ENCODE results near the gene GRID2IP.
"Not testable (repeated sequence)": the region's sequence is repeated elsewhere in the genome, so short reads cannot be mapped to it uniquely, and the experiment has no call there.

The GRID2IP gene

GRCh38 chr7:6576867-6577368 lies 25.7 kb upstream of the GRID2IP start:
- H3K27me3 ChIP-seq (ENCODE audit: control insufficient read depth, insufficient read depth, low read length); H3K9me3 ChIP-seq (replicated peaks; ENCODE audit: low read length); H3K36me3 ChIP-seq (ENCODE audit: insufficient read depth, low read length); H3K4me1 ChIP-seq (ENCODE audit: control insufficient read depth, insufficient read depth, low read length): not testable (repeated sequence)
- H3K9ac ChIP-seq (ENCODE audit: low read depth, low read length) = peak overlapping the region; percentile 98
- H3K4me3 ChIP-seq (ENCODE audit: low read length) = peak overlapping the region; percentile 96
- peak overlapping the region; percentile 90 for H3K4me2 ChIP-seq (ENCODE audit: low read length)

- Histone ChIP-seq H3K4me2 (ENCODE audit: low read length) (peak overlapping the region; percentile 90), H3K36me3 (ENCODE audit: insufficient read depth, low read length) (peaks cover 2% of the 10 kb centered on the region), H3K9ac (ENCODE audit: low read depth, low read length) (no peak overlapping the region), H3K27me3 (ENCODE audit: control insufficient read depth, insufficient read depth, low read length) (no peaks in the 10 kb centered on the region), H3K4me1 (ENCODE audit: control insufficient read depth, insufficient read depth, low read length) (peaks cover 6% of the 10 kb centered on the region), H3K4me3 (ENCODE audit: low read length) (peak overlapping the region; percentile 33), H3K9me3 (replicated peaks; ENCODE audit: low read length) (no peaks in the 10 kb centered on the region)
These were observed 25.0 kb upstream of the GRID2IP start for GRCh38 chr7:6576024-6576866.

- H3K4me2 ChIP-seq (ENCODE audit: low read length) = no peak overlapping the region
- H3K9me3 ChIP-seq (replicated peaks; ENCODE audit: low read length) = no peaks in the 10 kb centered on the region
- no peaks in the 10 kb centered on the region for H3K27me3 ChIP-seq (ENCODE audit: control insufficient read depth, insufficient read depth, low read length)
- H3K36me3 ChIP-seq (ENCODE audit: insufficient read depth, low read length) = peaks cover 2% of the 10 kb centered on the region
- H3K4me3 ChIP-seq (ENCODE audit: low read length) = no peak overlapping the region
- no peak overlapping the region for H3K9ac ChIP-seq (ENCODE audit: low read depth, low read length)
- H3K4me1 ChIP-seq (ENCODE audit: control insufficient read depth, insufficient read depth, low read length) = peaks cover 6% of the 10 kb centered on the region
These were observed 24.2 kb upstream of the GRID2IP start for GRCh38 chr7:6575281-6576023.

GRCh38 chr7:6571160-6571779 lies 20.0 kb upstream of the GRID2IP start:
- Histone ChIP-seq H3K4me1 (ENCODE audit: control insufficient read depth, insufficient read depth, low read length) (peaks cover under 1% of the 10 kb centered on the region), H3K4me3 (ENCODE audit: low read length) (no peak overlapping the region), H3K9ac (ENCODE audit: low read depth, low read length) (no peak overlapping the region), H3K9me3 (replicated peaks; ENCODE audit: low read length) (no peaks in the 10 kb centered on the region), H3K4me2 (ENCODE audit: low read length) (no peak overlapping the region), H3K27me3 (ENCODE audit: control insufficient read depth, insufficient read depth, low read length) (no peaks in the 10 kb centered on the region), H3K36me3 (ENCODE audit: insufficient read depth, low read length) (no peaks in the 10 kb centered on the region)

- Histone ChIP-seq H3K4me3 (ENCODE audit: low read length) (no peak overlapping the region), H3K27me3 (ENCODE audit: control insufficient read depth, insufficient read depth, low read length) (no peaks in the 10 kb centered on the region), H3K36me3 (ENCODE audit: insufficient read depth, low read length) (no peaks in the 10 kb centered on the region), H3K9me3 (replicated peaks; ENCODE audit: low read length) (no peaks in the 10 kb centered on the region), H3K4me2 (ENCODE audit: low read length) (no peak overlapping the region), H3K4me1 (ENCODE audit: control insufficient read depth, insufficient read depth, low read length) (no peaks in the 10 kb centered on the region), H3K9ac (ENCODE audit: low read depth, low read length) (no peak overlapping the region)
These were observed 16.6 kb upstream of the GRID2IP start for GRCh38 chr7:6567886-6568285.

- no peaks in the 10 kb centered on the region for H3K27me3 ChIP-seq (ENCODE audit: control insufficient read depth, insufficient read depth, low read length)
- H3K36me3 ChIP-seq (ENCODE audit: insufficient read depth, low read length) = no peaks in the 10 kb centered on the region
- H3K4me2 ChIP-seq (ENCODE audit: low read length) = no peak overlapping the region
- H3K9me3 ChIP-seq (replicated peaks; ENCODE audit: low read length) = no peaks in the 10 kb centered on the region
- no peaks in the 10 kb centered on the region for H3K4me1 ChIP-seq (ENCODE audit: control insufficient read depth, insufficient read depth, low read length)
- H3K9ac ChIP-seq (ENCODE audit: low read depth, low read length) = no peak overlapping the region
- no peak overlapping the region for H3K4me3 ChIP-seq (ENCODE audit: low read length)
These were observed 14.4 kb upstream of the GRID2IP start for GRCh38 chr7:6565655-6566054.

- Histone ChIP-seq H3K4me2 (ENCODE audit: low read length) (no peak overlapping the region), H3K4me1 (ENCODE audit: control insufficient read depth, insufficient read depth, low read length) (no peaks in the 10 kb centered on the region), H3K9ac (ENCODE audit: low read depth, low read length) (no peak overlapping the region), H3K4me3 (ENCODE audit: low read length) (no peak overlapping the region), H3K36me3 (ENCODE audit: insufficient read depth, low read length) (no peaks in the 10 kb centered on the region), H3K27me3 (ENCODE audit: control insufficient read depth, insufficient read depth, low read length) (peaks cover 4% of the 10 kb centered on the region), H3K9me3 (replicated peaks; ENCODE audit: low read length) (no peaks in the 10 kb centered on the region)
These were observed 12.9 kb upstream of the GRID2IP start for GRCh38 chr7:6563936-6564770.

GRCh38 chr7:6562106-6562505 lies 10.8 kb upstream of the GRID2IP start:
- Histone ChIP-seq H3K4me3 (ENCODE audit: low read length) (no peak overlapping the region), H3K36me3 (ENCODE audit: insufficient read depth, low read length) (no peaks in the 10 kb centered on the region), H3K9me3 (replicated peaks; ENCODE audit: low read length) (no peaks in the 10 kb centered on the region), H3K9ac (ENCODE audit: low read depth, low read length) (no peak overlapping the region), H3K4me2 (ENCODE audit: low read length) (no peak overlapping the region), H3K4me1 (ENCODE audit: control insufficient read depth, insufficient read depth, low read length) (no peaks in the 10 kb centered on the region), H3K27me3 (ENCODE audit: control insufficient read depth, insufficient read depth, low read length) (peaks cover 8% of the 10 kb centered on the region)

GRCh38 chr7:6559896-6560295 lies 8.6 kb upstream of the GRID2IP start:
- Histone ChIP-seq H3K9me3 (replicated peaks; ENCODE audit: low read length) (no peaks in the 10 kb centered on the region), H3K36me3 (ENCODE audit: insufficient read depth, low read length) (no peaks in the 10 kb centered on the region), H3K9ac (ENCODE audit: low read depth, low read length) (no peak overlapping the region), H3K4me3 (ENCODE audit: low read length) (no peak overlapping the region), H3K4me2 (ENCODE audit: low read length) (no peak overlapping the region), H3K27me3 (ENCODE audit: control insufficient read depth, insufficient read depth, low read length) (peaks cover 8% of the 10 kb centered on the region), H3K4me1 (ENCODE audit: control insufficient read depth, insufficient read depth, low read length) (no peaks in the 10 kb centered on the region)

- no peak overlapping the region for H3K4me2 ChIP-seq (ENCODE audit: low read length)
- no peaks in the 10 kb centered on the region for H3K36me3 ChIP-seq (ENCODE audit: insufficient read depth, low read length)
- H3K9me3 ChIP-seq (replicated peaks; ENCODE audit: low read length) = no peaks in the 10 kb centered on the region
- H3K27me3 ChIP-seq (ENCODE audit: control insufficient read depth, insufficient read depth, low read length) = peaks cover 8% of the 10 kb centered on the region
- no peak overlapping the region for H3K4me3 ChIP-seq (ENCODE audit: low read length)
- no peaks in the 10 kb centered on the region for H3K4me1 ChIP-seq (ENCODE audit: control insufficient read depth, insufficient read depth, low read length)
- no peak overlapping the region for H3K9ac ChIP-seq (ENCODE audit: low read depth, low read length)
These were observed 7.6 kb upstream of the GRID2IP start for GRCh38 chr7:6558837-6559236.

GRCh38 chr7:6556196-6556595 lies 4.9 kb upstream of the GRID2IP start:
- H3K27me3 ChIP-seq (ENCODE audit: control insufficient read depth, insufficient read depth, low read length) = peaks cover 8% of the 10 kb centered on the region
- no peak overlapping the region for H3K9ac ChIP-seq (ENCODE audit: low read depth, low read length)
- no peak overlapping the region for H3K4me2 ChIP-seq (ENCODE audit: low read length)
- no peaks in the 10 kb centered on the region for H3K9me3 ChIP-seq (replicated peaks; ENCODE audit: low read length)
- H3K4me3 ChIP-seq (ENCODE audit: low read length) = no peak overlapping the region
- H3K4me1 ChIP-seq (ENCODE audit: control insufficient read depth, insufficient read depth, low read length) = no peaks in the 10 kb centered on the region
- no peaks in the 10 kb centered on the region for H3K36me3 ChIP-seq (ENCODE audit: insufficient read depth, low read length)
